ENCODE measurements around the gene NKD1.

GRCh38 chr16:50565428-50565827 lies 17.2 kb downstream of the NKD1 start:
- TF ChIP-seq, protein P1, sequence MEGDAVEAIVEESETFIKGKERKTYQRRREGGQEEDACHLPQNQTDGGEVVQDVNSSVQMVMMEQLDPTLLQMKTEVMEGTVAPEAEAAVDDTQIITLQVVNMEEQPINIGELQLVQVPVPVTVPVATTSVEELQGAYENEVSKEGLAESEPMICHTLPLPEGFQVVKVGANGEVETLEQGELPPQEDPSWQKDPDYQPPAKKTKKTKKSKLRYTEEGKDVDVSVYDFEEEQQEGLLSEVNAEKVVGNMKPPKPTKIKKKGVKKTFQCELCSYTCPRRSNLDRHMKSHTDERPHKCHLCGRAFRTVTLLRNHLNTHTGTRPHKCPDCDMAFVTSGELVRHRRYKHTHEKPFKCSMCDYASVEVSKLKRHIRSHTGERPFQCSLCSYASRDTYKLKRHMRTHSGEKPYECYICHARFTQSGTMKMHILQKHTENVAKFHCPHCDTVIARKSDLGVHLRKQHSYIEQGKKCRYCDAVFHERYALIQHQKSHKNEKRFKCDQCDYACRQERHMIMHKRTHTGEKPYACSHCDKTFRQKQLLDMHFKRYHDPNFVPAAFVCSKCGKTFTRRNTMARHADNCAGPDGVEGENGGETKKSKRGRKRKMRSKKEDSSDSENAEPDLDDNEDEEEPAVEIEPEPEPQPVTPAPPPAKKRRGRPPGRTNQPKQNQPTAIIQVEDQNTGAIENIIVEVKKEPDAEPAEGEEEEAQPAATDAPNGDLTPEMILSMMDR (IDR thresholded peaks at IDR 0.05 in 2 of 3, conservative IDR thresholded peaks at IDR 0.05 in 1 of 3; ENCODE audit: borderline replicate concordance in 1 of 3, insufficient read depth in 1 of 3, low read depth in 2 of 3, low read length in 2 of 3) = no peak
- TF ChIP-seq POLR2A (IDR thresholded peaks at IDR 0.05; ENCODE audit: borderline replicate concordance, extremely low read depth, insufficient read depth, insufficient read length) (no peak), POLR2AphosphoS5 (IDR thresholded peaks at IDR 0.05; ENCODE audit: low read depth, low read length) (no peak), EGR1 (IDR thresholded peaks at IDR 0.05; ENCODE audit: low read depth) (no peak), SIN3A (IDR thresholded peaks at IDR 0.05; ENCODE audit: low read depth) (no peak), ZNF274 (IDR thresholded peaks at IDR 0.05; ENCODE audit: low read depth, low read length) (no peak), SP1 (IDR thresholded peaks at IDR 0.05; ENCODE audit: low read depth) (no peak), JUND (IDR thresholded peaks at IDR 0.05) (no peak), REST (IDR thresholded peaks at IDR 0.05; ENCODE audit: low read depth) (no peak), CBX3 (IDR thresholded peaks at IDR 0.05; ENCODE audit: low read depth) (no peak)
